GM18951 (cell line): ENCODE results near the gene TRMT2A.

Experiments used
- POLR2A ChIP-seq: IDR thresholded peaks from 4 replicates; pipeline ENCODE4 v1.6.1; 2011; ENCODE audit warnings: mild to moderate bottlenecking; ENCODE audit not compliant: insufficient read length, insufficient read depth; ENCODE audit errors: extremely low read depth
- in situ Hi-C: fragments of 300-500 bp; cut with MboI; formaldehyde crosslinking; loops from one replicate; pipeline ENCODE4 v1.12.0; 2022; ENCODE audit warnings: low sequenced_read_pairs, mixed read lengths, inconsistent platforms; ENCODE audit not compliant: unreplicated experiment

TRMT2A gene, protein sequence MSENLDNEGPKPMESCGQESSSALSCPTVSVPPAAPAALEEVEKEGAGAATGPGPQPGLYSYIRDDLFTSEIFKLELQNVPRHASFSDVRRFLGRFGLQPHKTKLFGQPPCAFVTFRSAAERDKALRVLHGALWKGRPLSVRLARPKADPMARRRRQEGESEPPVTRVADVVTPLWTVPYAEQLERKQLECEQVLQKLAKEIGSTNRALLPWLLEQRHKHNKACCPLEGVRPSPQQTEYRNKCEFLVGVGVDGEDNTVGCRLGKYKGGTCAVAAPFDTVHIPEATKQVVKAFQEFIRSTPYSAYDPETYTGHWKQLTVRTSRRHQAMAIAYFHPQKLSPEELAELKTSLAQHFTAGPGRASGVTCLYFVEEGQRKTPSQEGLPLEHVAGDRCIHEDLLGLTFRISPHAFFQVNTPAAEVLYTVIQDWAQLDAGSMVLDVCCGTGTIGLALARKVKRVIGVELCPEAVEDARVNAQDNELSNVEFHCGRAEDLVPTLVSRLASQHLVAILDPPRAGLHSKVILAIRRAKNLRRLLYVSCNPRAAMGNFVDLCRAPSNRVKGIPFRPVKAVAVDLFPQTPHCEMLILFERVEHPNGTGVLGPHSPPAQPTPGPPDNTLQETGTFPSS

DNA sequence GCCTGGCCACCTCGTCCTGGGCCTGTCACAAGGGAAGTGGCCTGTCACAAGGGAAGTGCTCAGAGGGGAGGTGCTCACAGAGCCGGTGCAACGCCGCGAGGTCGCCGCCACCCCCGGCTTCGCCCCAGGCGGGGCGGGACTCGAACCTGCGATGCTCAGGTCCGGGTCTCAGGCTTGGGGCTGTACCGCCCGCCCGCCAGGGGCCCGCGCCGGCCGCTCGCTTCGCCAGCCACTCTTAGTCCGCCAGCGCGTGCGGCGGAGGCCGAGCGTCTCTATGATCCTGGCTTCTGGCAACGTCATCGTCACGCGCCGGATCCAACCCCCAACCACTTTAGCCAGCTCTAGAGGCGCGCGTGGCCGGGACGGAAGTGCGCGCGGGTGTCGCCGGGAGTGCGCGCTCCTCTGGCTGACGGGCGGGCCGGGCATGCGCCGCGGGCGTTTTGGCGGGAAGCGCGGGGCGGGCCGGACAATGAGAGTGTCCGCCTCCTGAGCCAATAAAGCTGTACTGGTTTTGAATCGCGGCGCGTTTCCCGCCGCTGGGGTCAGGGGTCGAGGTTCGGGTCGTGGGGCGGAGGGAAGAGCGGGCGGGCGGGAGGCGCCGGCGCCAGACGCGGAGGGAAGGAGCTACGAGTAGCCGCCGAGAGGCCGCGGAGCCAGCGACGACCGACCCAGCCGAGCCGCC is at the start of gene TRMT2A:
TSS of gene TRMT2A (minus strand) at position 276 of the 682 bp plus-strand sequence. CDS start 320 bp downstream, outside the sequence.
- TF ChIP-seq POLR2A: peak; percentile 73
- in situ Hi-C loops: no loop called here

DNA sequence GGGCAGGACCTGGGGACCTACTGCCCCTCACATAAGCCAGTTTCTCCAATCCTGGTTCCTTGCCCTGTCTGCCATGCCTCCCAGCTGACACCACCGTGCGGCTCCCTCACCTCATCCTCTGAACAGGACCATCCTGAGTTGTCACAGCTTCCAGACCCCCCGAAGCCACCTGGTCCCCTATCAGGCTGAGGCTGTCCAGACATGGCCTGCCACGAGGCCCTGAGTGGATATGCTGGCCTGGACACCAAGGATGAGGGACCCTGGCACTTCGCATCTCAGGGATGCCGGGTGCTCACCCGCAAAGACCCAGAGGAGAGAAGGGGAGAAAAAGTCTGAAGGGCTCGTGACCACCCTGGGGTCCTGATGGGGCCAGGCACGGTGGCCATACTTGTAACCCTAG is 49.7 kb upstream of the TRMT2A start:
- in situ Hi-C loops: no loop called here
- no peak for TF ChIP-seq POLR2A

- no peak for TF ChIP-seq POLR2A
- in situ Hi-C loops: no loop called here
Observed at GRCh38 chr22:20165913-20166312, 48.9 kb upstream of the TRMT2A start.

GRCh38 chr22:20165421-20165820 is 48.4 kb upstream of the TRMT2A start:
- TF ChIP-seq POLR2A: no peak
- in situ Hi-C loops: no loop called here

DNA sequence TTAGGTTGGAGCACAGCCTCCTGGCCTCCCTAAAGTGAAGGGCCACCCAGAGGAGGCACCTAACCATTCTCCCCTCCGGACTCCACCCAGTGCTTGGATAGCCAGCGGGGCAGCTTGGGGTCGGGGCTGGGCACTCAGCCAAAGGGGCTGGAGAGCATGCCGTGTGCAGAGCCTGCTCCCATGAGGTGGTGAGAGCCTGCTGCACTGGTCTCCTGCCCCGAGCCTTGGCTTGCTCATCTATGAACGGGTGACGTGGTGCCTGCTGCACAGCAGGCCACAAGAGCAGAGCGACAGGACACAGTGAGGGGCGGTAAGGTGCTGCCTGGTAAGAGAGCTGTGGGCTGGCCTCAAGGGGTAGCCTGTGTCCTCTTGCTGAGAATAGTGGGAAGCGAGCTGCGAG is 47.8 kb upstream of the TRMT2A start:
- TF ChIP-seq POLR2A: no peak
- in situ Hi-C loops: no loop called here

GRCh38 chr22:20160041-20160440 is 43.0 kb upstream of the TRMT2A start:
- in situ Hi-C loops: no loop called here
- no peak for TF ChIP-seq POLR2A

DNA sequence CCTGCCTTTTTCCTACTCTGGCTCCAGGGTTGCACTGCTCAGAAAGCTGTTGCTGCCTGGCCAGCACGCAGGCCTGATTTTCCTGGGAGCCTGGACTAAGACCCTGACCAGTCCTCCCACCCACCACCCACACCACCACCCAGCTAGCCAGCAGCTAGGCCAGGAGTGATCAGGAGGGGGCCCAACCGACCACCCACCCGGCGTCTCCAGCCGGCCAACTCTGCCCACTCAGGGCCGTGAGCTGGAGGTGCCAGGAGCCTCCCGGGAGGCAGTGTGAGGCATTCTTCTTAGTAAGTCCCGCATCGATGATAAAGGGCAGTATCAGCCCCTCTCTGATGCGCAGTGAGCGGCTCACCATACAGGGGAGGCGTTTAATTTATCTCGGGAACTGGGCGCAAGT is 42.5 kb upstream of the TRMT2A start:
- in situ Hi-C loops: loop anchor here (10.0 kb wide), 1 partner anchor 135 kb away; no protein-coding TSS in a partner anchor

GRCh38 chr22:20159076-20159475 is 42.0 kb upstream of the TRMT2A start:
- TF ChIP-seq POLR2A: no peak
- in situ Hi-C loops: loop anchor here (10.0 kb wide), 1 partner anchor 136 kb away; no protein-coding TSS in a partner anchor

DNA sequence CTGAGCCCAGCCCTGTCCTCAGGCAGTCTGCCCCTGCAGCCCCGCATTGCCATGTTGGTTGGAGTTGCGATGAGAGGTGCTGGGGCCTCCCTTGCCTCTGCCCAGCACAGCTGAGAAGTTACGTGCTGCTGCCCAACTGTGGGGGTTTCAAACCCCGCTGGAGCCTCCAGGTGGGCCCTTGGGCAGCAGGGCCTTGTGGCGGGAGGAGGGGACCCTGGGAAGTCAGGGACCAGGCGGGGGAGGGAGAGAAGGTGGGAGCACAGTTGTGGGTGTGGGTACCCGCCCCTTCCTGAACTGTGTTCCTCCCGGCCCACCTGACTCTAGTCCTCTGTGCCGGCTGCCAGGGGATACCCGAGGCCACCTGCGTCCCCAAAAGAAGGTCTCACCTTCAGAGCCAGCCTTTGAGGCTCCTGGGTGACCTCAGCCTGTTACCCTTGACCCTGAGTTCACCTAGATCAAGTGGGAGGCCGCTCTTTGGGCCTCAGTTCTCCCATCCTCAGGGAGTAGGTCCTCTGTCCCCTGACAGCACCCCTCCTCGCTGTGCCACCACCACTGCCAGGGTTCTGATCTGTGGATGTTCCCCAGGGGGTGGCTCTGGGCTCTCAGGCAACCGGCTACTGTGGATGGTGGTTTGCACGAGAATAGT is 41.5 kb upstream of the TRMT2A start:
- in situ Hi-C loops: loop anchor here (10.0 kb wide), 1 partner anchor 136 kb away; no protein-coding TSS in a partner anchor

GRCh38 chr22:20157430-20158183 is 40.6 kb upstream of the TRMT2A start:
- in situ Hi-C loops: loop anchor here (10.0 kb wide), 1 partner anchor 137 kb away; no protein-coding TSS in a partner anchor

More for the DNA sequence above, 41.5 kb upstream of the TRMT2A start:
- no peak for TF ChIP-seq POLR2A

DNA sequence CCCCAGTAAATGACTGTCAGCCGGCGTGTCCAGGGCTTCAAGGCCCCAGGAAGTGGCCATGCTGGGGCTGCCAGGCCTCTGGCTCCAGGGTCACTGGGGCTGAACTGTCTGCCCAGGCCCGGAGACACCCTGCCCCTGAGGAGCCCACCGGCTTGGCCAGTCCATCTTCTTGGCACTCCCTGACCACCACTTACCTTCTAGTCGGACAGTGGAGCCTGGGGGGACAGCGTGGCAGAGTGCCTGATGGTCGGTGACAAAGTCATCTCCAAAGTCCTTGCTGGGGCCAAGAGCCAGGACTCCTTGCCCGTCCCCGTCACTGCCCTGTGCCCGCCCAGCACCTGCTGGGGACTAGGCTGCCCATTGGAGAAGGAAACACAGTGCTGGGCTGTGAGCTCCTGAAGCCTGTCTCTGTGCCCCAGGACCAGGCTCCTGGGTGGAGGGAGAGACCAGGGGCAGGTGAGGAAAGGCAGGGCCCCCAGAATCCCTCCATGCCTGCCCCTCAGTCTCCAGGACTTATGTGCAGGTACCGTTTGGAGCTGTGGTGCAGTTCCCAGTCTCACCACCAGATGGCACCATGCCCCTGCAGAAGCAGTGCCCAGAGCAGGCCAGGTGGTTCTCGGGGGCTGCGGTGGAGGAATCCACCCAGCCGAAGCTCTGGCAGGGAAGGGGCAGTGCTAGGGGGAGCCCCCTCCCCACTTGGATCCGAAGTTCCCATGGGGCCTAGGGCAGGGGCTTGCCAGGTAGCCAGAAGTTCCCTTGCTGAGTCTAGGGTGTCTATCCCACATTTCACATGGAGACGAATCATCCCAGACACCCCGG is 39.8 kb upstream of the TRMT2A start:
- in situ Hi-C loops: loop anchor here (10.0 kb wide), 1 partner anchor 138 kb away; no protein-coding TSS in a partner anchor
- no peak for TF ChIP-seq POLR2A

More at GRCh38 chr22:20157430-20158183, 40.6 kb upstream of the TRMT2A start:
- no peak for TF ChIP-seq POLR2A
